ENCODE data around the gene DEFB125.

DNA sequence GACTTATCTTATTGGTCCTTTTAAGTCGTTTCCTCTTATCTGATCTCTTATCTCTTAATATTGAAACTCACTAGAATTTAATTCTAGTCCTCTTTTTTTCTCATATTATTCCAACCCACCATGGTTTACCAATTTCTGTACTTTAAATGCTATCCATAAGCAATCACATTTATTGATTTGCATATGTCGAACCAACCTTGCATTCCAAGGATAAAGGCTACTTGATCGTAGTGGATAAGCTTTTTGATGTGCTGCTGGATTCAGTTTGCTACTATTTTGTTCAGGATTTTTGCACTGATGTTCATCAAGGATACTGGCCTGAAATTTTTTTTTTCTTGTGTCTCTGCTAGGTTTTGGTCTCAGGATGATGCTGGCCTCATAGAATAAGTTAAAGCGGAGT, 7.7 kb downstream of the DEFB125 start:
- TF ChIP-seq ZNF274 (IDR thresholded peaks at IDR 0.05; ENCODE audit: low read depth, low read length): no peak
- TF ChIP-seq YY1 (IDR thresholded peaks at IDR 0.05; ENCODE audit: insufficient read depth, insufficient read length): no peak
